ENCODE results near the gene BMAL1.

DNA sequence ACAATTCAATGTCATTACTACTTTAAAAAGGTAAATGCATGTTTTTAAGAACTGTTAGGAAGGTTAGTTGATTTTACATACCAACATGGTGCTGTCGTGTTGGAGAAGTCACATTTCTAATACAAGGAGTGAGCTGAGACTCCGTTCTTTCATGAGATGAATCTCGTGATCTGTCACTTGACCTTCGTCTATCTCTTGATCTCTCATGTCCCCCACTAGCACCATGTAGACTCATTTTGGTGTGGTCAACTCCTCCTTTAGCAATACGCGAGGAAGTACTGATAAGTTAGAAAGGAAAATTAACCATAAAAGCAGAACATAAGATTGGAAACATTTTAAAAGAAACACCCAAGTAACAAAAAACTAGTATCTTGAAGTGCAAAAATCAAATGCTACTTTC lies 144.0 kb downstream of the BMAL1 start:
- TF ChIP-seq, protein P1, sequence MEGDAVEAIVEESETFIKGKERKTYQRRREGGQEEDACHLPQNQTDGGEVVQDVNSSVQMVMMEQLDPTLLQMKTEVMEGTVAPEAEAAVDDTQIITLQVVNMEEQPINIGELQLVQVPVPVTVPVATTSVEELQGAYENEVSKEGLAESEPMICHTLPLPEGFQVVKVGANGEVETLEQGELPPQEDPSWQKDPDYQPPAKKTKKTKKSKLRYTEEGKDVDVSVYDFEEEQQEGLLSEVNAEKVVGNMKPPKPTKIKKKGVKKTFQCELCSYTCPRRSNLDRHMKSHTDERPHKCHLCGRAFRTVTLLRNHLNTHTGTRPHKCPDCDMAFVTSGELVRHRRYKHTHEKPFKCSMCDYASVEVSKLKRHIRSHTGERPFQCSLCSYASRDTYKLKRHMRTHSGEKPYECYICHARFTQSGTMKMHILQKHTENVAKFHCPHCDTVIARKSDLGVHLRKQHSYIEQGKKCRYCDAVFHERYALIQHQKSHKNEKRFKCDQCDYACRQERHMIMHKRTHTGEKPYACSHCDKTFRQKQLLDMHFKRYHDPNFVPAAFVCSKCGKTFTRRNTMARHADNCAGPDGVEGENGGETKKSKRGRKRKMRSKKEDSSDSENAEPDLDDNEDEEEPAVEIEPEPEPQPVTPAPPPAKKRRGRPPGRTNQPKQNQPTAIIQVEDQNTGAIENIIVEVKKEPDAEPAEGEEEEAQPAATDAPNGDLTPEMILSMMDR (IDR thresholded peaks at IDR 0.05 in 4 of 5, conservative IDR thresholded peaks at IDR 0.05 in 1 of 5): no peak
- TF ChIP-seq POLR2A (IDR thresholded peaks at IDR 0.05): no peak

All from gastrocnemius medialis (tissue), 4 donors.